GM10248 (cell line): ENCODE data around the gene RCHY1.

Source experiments
- CTCF ChIA-PET: fragments of 300-600 bp; sonication (Branson Sonifier 250); formaldehyde crosslinking; extraction: SDS; loops from one replicate; lab custom pipeline; 2021; ENCODE audit warnings: antibody characterized with exemption; lab: Yijun Ruan, JAX
- POLR2A ChIA-PET: fragments of 350-650 bp; sonication (Branson Sonifier 250); formaldehyde crosslinking; extraction: SDS; loops from one replicate; lab custom pipeline; 2020; ENCODE audit warnings: antibody characterized with exemption; lab: Yijun Ruan, JAX
- DNase-seq: peaks from one replicate; pipeline ENCODE4 v3.0.0; 2012; ENCODE audit errors: extremely low spot score
- CTCF ChIP-seq: IDR thresholded peaks from 2 replicates; pipeline ENCODE4 v1.5.1; 2012; ENCODE audit warnings: mild to moderate bottlenecking, low read depth; ENCODE audit errors: extremely low read depth, missing control alignments, control extremely low read depth

The RCHY1 gene

GRCh38 chr4:75514131-75514948, at the start of gene RCHY1, which contains the start of gene THAP6:
TSS of gene RCHY1 (minus strand) at chr4:75514403. CDS start at chr4:75514286, 117 bp downstream.
TSS of gene THAP6 (plus strand) at chr4:75514473. CDS start at chr4:75515453, 980 bp downstream.
- ChIA-PET CTCF (interaction anchor here (0.9 to 2.5 kb wide), 8 partner anchors 9 to 213 kb away, joined by 3 to 18 read pairs (median 4); no protein-coding TSS in a partner anchor), POLR2A (interaction anchor here (0.7 to 1.1 kb wide), 4 partner anchors 15 to 210 kb away, joined by 3 to 4 read pairs (median 4); partner anchors contain the start of gene USO1)
- TF ChIP-seq CTCF, result no peak
- peak; percentile 85 for DNase-seq

GRCh38 chr4:75561789-75562188, 47.6 kb upstream of the RCHY1 start:
- POLR2A ChIA-PET, result no interaction called here
- DNase-seq, result no peak
- CTCF ChIA-PET, result no interaction called here
- no peak for TF ChIP-seq CTCF

GRCh38 chr4:75557696-75558095, 43.5 kb upstream of the RCHY1 start:
- no peak for DNase-seq
- ChIA-PET POLR2A (no interaction called here), CTCF (interaction anchor here (1.2 kb wide), 1 partner anchor 10 kb away, joined by 4 read pairs; no protein-coding TSS in a partner anchor)
- no peak for TF ChIP-seq CTCF

- ChIA-PET POLR2A (no interaction called here), CTCF (interaction anchor here (0.8 to 2.0 kb wide), 4 partner anchors 8 to 360 kb away, joined by 3 to 7 read pairs (median 3); no protein-coding TSS in a partner anchor)
- DNase-seq, result peak; percentile 61
- TF ChIP-seq CTCF, result no peak
Observed at GRCh38 chr4:75555294-75556164, 41.3 kb upstream of the RCHY1 start, which contains the start of gene ODAPH. TSS of gene ODAPH (plus strand) at chr4:75556066. CDS start at chr4:75556083, 17 bp downstream.

- no peak for TF ChIP-seq CTCF
- DNase-seq, result no peak
- POLR2A ChIA-PET, result no interaction called here
- CTCF ChIA-PET, result no interaction called here
Observed at GRCh38 chr4:75552452-75552851, 38.2 kb upstream of the RCHY1 start.

GRCh38 chr4:75549019-75549418, 34.8 kb upstream of the RCHY1 start:
- ChIA-PET CTCF (interaction anchor here (0.8 kb wide), 1 partner anchor 9 kb away, joined by 3 read pairs; no protein-coding TSS in a partner anchor), POLR2A (no interaction called here)
- TF ChIP-seq CTCF, result no peak
- no peak for DNase-seq
